Fibroblast of skin of left quadriceps (primary cell): ENCODE measurements around the gene CFAP69.
"Not testable (repeated sequence)": the region's sequence is repeated elsewhere in the genome, so short reads cannot be mapped to it uniquely, and the experiment has no call there.

ENCODE experiments used
- DNase-seq, 2 experiments: peaks; one replicate each; pipeline ENCODE4 v3.0.0-alpha.2; 2013; ENCODE audit warnings: low read depth in 2 of 2

The CFAP69 gene

DNA sequence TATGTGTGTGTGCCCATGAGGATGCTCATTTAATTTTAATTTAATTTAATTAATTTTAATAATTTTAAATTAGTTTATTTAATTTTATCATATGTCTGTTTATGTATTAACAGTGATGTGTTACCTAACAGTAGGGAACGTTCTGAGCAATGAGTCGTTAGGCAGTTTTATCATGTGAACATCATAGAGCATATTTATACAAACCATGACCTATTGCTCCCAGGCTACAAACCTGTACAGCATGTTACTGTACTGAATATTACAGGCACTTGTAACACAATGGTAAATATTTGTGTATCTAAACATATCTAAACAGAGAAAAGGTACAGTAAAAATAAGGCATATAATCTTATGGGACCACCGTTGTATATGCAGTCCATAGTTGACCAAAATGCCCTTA, 13.7 kb upstream of the CFAP69 start:
- no peak for DNase-seq

DNA sequence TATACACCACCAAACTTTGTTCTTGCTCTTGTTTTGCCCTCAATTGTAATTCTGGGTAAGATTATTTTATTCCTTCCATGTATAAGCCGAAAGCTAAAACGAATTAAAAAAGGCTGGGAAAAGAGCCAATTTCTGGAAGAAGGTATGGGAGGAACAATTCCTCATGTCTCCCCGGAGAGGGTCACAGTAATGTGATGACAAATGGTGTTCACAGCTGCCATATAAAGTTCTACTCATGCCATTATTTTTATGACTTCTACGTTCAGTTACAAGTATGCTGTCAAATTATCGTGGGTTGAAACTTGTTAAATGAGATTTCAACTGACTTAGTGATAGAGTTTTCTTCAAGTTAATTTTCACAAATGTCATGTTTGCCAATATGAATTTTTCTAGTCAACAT, 12.5 kb upstream of the CFAP69 start:
- DNase-seq, result no peak

DNA sequence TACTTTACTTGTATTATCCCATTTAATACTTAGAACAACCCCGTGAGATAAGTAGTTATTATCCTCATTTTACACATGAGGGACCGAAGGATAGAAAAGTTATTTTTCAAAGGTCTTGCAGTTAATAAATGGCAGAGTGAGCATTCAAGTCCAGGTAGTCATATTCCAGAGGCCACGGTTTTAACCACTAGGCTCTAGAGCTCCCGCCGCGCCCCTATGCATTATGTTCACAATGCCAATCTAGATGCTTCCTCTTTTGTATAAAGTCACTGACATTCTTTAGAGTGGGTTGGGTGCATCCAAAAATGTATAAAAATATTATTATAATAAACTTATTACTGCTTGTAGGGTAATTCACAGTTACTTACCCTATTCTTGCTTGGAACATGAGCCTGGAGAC, 11.4 kb upstream of the CFAP69 start:
- no peak for DNase-seq

DNA sequence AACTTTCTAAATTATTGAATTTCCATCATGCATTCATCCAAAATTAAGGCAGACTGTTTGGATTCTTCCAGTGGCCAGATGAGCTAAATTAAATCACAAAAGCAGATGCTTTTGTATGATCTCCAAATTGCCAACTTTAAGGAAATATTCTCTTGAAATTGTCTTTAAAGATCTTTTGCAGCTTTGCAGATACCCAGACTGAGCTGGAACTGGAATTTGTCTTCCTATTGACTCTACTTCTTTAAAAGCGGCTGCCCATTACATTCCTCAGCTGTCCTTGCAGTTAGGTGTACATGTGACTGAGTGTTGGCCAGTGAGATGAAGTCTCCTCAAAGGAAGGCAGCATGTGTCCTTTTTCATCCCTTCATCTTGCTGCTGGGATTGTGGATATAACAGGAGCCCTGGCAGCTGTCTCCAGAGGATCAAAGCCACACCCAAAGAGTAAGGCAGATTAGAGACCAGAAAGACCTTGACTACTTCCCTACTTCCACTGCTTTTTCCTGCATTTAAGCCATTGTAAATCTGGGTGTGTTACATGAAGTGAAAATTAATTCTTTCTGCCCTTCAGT, 8.2 kb upstream of the CFAP69 start:
- no peak for DNase-seq

DNA sequence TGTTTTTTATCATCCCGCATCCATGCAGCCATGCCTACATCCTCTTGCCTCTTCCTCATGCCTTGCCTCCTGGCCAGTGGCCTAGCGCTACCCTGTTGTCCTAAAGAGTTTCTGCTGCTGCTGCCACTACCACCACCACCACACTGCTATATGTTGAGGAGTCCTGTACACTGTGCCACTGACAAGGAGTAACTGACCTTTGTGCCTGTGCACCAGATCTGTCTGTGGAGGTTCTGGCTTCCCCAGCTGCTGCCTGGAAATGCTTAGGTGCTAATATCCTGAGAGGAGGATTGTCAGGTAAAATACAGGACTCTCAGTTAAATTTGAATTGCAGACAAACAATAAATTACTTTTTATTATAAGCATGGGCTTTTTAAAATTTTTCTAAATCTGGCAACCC, 7.0 kb upstream of the CFAP69 start:
- no peak for DNase-seq

DNA sequence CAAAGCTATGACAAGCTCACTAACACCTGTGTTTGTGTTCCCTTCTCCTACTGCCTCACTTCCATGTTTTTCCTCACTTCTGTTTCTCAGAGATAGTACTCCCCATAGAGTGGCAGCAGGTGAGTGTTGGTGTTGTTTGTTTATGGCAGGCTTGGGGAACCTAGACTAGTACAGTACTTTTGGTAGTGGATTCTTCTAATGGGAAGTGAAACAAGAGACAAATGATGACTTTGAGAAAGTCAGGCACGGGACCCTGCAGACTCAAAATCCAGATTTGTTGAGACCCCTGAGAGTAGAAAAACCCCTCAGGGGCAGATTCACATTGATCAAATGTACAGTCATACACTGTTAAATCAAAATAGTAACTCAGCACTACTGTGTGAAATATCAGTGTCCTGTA, 6.4 kb upstream of the CFAP69 start:
- no peak for DNase-seq

DNA sequence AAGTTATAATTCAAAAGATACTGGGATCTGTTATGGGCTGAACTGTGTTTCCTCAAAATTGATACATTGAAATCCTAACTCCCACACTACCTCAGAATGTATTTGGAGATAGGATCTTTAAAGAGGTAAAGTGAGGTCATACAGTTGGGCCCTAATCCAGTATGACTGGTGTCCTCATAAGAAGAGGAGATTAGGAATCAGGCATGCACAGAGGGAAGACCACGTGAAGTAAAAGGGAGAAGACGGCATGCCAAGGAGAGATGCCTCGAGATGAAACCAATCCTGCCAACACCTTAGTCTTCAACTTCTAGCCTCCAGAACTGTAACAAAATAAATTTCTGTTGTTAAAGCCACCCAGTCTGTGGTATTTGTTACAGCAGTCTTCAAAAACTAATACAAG, 5.9 kb upstream of the CFAP69 start:
- no peak for DNase-seq

DNA sequence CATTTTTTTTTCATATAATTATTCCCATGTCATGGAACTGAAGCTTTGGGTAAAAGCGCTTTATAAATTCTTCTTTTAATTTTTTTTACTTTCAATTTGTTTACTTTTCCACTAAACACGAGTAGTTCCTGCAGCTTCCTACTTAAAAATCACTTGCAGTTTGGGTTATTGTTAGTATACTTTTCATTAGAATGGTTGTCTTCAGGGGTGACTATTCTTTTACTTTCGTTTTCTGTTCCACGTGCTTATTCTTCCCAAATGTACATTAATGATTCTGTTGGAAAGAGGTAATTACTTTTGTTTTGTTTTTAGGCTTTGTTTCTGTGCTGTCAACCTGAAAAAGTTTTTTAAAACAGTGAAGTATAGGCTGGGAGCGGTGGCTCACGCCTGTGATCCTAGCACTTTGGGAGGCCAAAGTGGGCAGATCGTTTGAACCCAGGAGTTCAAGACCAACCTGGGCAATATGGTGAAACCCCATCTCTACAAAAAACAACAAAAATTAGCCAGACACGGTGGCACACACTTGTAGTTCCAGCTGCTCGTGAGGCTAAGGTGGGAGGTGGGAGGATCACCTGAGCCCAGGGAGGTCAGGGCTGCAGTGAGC, 5.2 kb upstream of the CFAP69 start:
- no peak for DNase-seq

DNA sequence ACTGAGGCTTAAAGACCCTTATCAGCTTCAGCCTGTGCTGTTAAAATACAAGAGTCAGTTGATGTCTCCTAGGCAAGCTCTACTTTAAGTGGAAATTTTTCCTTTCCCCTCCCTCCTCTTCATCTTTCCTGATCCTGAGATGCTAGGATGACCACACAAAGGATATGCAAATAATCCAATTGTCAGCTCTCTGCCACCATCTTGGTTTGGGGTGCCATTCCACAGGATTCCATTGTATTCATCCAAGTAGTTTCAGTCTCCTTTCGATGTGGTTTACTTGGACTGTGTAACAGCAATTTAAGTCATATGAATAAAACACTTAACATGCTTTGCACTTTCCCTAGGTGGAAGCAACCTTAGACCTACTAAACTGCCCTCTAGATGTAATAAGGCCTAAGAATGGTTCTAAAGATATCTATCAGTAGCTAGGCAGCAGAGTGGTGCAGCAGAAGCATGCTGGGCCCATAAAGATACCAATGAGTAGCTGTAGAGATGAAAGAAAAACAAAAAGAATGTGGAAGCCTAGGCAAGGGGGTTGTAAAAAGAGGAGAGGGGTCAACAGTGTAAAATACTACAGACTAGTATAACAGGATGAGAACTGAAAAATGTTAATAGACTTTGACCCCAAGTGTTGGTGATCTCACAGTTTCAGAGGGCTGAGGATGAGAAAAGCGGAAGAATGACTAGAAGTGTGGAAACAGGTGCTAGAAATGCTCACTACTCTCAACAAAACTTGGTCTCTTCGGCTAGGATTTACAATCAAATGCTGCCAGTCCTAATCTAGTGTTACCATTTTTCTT, 2.4 kb upstream of the CFAP69 start:
- DNase-seq, result no peak

DNA sequence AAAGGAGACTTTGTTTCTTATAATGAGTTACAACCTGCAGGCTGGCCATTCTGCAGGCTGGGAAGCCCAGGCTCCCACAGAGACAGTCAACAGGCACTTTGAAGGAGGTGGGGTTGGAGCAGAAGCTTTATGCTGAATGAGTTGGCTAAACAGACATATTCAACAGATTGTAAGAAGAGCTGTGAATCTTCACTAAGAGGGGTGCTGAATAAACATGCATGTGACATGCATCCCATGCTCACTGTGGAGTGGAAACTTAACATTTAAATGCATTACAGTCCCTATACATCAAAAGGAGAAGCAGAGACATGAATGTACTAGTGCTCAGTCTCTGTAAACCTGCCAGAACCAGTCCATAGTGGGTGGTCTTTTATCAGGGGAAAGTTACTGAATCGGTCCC, 1.4 kb upstream of the CFAP69 start:
- no peak for DNase-seq

DNA sequence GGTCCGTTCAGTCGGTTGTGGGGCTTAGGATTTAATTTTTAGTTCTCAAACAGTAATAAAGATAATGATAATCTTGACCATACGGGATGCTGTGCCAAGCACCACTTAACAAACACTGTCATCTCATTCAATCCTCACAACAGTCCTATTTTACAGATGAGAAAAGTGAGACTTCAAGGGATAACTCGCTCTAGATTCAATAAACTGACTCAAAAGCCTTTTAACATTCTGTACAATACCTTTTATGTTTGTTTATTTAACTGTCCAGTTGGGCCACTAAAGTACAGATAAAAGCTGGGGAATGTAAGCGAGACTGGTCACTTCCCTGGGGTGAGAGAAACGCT, 437 bp upstream of the CFAP69 start:
- DNase-seq, result no peak

DNA sequence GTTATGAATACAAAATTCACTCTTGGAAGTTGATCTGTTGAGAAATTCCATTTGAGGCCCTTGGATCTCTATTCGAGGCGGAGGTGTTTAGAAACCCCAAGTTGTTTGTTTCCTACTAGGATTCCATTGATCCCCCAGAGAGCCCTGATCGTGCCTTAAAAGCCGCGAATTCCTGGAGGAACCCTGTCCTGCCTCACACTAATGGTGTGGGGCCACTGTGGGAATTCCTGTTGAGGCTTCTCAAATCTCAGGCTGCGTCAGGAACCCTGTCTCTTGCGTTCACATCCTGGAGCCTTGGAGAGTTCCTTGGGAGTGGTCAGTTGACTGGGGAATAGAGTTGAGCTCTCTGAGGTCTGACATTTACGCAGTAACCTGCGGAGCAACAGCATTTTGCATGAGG, 1.2 kb downstream of the CFAP69 start:
- DNase-seq, result peak; percentile 40 to 44

DNA sequence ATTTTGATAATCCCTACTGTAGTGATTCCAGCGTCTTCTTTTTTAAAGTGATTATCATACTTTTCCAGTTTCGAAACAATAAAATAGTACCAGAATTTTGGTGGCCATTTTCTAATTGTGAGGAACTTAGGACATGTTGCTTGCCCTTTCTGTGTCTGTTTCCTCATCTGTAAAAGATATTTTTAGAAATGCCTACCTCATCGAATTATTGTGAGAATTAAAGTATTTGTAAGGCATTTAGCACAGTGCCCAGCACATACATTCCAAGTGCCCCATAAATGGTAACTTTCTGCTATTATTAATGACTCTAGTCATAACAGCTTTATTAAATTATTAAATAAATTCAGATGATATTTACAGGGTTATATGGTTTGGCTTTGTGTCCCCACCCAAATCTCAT, 3.7 kb downstream of the CFAP69 start:
- no peak for DNase-seq

DNA sequence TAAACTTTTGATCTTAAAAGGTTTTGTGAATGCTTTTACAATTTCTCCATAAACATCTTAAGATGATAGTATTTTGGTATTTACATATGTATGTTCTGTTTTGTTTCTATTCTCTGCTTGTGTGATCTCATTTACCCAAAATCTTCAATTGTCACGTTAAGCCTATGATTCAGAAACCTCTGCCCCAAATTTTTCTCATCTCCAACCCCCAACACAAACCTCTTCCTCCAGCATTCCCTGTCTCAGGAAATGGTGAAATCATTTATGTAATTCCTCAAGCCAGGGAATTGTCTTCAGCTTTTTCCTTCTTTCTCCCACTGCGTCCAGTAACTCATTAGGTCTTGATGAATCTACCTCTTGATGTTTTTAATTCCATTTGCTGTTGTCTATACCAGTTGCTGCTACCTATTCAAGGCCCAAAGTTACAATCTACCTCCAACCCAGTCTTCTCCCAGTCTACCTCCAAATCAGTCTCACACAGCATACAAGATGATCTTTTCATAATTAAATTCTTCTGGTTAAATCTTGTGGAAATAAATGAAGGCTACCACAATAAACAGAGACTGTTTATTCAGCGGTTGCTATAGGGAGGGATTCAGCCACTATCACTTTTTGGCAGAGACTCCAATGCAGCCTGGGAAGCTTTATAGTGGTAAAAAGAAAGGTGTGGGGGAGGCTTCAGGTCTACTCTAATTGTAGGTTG, 5.8 kb downstream of the CFAP69 start:
- DNase-seq, result peak; percentile 82 to 84

DNA sequence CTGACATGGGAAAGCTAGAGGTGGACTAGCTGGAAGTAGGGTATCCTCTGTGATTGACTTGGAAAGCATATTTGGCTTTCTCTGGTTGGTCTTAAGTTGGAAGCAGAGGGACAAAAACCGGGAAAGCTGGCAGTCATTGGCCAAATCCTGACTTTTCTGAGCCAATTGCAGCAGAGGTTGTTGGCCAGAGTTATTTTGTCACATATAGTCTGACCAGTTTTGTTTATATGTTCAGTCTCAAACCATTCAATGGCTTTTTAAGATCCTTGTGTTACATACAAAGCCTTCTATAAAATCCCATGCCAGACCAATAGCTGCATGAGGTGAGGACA, 6.3 kb downstream of the CFAP69 start:
- no peak for DNase-seq

DNA sequence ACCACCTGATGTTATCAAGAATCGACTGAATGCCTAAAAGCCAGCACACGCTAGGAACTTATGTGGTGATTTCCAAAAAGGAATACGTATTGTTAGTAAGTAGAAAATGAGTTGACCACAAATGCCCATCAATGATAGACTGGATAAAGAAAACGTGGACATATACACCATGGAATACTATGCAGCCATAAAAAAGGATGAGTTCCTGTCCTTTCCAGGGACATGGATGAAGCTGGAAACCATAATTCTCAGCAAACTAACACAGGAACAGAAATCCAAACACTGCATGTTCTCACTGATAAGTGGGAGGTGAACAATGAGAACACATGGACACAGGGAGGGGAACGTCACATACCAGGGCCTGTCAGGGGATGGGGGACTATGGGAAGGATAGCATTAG, 11.0 kb downstream of the CFAP69 start:
- DNase-seq, result not testable (repeated sequence)

DNA sequence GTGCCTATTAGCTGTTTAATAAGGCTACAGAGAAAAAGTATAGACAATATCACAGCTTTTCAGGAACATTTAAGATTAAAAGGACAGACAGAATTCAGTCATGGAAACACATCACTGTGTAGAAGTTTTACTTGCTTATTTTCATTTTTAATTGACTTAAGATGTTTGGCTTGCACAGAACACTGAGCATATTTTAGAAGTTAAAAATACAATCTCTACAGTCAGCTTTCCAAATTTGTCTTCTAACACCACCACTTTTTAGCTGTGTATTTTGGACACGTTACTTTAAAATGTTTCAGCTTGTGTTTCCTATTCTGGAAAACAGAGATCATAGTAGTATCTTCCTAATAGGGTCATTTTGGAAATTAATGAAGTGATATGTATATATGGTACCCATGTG, 11.8 kb downstream of the CFAP69 start:
- DNase-seq, result no peak

DNA sequence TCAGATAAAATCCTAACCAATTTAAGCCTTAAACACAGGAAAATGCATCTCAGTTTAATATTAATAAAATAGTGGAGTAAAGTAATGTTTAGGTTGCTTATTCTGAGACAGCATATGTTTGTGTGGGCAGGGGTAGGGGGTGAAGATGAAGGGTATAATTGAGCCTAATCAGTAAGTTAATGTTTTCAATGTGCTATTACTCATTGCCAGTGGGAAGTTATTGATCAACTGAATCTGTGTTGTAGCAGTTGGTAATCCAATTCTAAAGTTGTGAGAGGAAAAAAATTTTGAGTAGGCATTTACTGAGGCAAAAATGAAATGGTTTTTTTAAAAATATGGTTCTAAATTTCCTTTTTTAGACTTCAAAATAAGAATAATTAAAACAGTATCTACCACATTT, 16.5 kb downstream of the CFAP69 start:
- no peak for DNase-seq

DNA sequence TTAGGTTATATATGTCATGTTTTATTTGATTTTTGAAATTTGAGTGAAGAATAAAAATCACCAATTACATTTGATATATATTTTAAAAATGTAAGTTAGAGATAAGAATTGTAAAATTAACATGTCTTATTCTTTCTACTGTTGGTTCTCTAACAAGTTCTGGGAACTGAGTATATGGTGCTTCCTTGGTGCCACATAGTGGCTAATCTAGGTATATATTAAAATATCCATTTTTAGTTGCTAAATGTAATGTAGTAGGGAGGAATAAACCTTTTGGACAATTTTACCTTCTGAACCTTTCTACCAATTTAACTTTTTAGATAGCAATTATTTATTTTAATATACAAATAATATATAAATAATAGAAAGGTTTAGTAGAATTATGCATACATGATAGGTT, 17.5 kb downstream of the CFAP69 start:
- DNase-seq, result no peak

DNA sequence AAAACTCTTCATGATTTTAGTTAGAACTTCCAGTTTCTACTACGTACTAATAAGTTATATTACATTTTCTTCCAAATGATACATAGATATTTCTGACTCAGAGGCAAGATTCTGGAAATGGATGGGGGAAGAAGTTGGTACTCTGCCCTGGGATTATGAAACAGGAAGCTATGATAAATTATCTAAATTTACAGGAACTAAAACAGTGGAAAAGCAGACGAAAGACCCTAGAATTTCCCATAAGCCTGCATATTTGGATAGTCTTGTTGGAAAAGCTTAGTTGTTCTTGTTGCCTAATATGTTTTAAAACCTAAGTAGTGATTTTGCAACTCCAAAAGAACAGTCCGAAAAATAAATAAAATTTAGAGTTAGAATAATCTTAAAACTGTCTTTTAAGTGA, 21.8 kb downstream of the CFAP69 start:
- DNase-seq, result peak; percentile 64 to 67

DNA sequence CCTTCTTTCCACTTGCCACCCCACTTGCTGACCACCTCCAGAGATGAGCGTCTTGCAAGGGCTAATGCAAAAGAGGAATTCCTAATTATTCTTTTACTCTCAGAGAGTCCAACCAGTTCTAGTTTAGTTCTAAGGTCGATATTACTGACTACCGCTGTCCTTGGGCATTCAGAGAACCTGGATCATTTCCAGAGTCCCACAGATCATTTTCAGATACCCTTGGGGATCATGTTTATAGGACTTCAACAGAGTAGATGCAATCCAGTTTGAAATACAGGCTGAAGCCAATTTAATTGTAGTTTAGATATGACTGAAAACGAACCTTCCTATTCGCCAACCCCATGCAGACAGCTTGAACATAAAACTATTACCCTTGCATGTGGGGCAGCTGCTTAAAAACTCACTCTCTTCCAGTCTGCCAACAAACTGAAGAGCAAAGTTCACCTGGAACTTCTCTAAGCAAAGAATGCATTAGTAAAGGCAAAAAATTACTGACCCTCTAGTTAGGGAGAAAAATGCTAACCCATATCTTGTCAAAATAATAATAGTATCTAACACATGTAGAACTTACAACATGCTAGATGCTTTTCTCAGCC, 22.4 kb downstream of the CFAP69 start:
- no peak for DNase-seq

DNA sequence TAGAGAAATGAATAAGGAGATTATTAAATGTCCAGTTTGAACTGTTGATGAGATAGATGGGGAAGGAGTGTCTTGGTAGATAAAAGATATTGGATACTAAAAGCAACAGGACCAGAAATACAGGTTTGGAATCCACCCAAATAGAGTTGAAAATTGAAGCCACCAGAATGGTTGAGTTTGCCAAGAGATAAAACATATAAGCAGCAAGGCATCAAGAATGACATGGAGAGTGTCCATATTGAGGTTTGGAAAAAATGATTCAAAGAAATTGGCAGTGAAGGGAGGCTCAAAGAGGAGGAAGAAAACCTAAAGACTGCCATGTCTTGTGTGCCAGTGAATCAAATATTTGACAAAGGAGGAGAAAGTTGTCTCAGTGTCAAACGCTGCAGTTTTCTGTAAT, 24.2 kb downstream of the CFAP69 start:
- no peak for DNase-seq
